HG03108 (cell line): ENCODE measurements around the gene PSMA4.
"Not testable (repeated sequence)": the region's sequence is repeated elsewhere in the genome, so short reads cannot be mapped to it uniquely, and the experiment has no call there.

Source experiments
- ATAC-seq: cut with Tn5 transposase; IDR thresholded peaks from one replicate; pipeline ENCODE4 v1.9.1; 2021; ENCODE audit warnings: moderate library complexity; ENCODE audit not compliant: unreplicated experiment

PSMA4 gene

DNA sequence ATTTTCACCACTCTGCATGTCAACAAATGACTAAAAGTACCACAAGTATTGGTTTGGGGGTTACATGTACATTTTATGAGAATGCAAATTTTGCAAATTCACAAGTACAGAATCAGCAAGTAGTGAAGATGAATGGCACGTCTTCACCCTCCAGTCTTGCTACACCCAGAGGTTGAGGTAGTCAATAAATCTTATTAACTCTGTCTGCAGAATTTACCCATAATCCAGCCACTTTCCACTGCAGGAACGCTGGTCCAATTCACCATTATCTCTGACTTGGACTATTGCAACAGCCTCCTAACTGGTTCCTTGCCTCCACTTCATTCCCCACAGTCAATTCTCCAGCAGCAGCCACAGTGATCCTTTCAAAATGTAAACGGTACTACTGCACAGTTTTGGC, 10.6 kb downstream of the PSMA4 start:
- ATAC-seq, result no peak

DNA sequence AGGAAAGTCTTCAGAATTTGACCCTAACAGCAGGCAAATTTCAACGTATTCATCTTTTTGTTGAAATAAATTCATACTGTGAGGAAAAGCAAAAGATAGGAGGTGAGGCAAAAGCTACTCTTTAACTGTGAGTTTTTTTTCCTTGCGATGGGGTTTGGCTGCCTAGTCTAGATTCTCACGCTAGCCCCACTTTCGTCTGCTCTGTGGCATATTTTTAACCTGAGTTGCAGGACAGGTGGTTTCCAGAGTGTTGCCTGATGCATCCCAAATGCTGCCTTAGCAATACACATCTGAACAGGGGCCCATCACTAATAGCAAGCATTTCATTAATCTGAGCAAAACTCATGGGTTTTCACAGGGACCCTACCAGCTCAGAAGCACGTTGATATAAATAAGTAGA, 11.7 kb downstream of the PSMA4 start:
- no peak for ATAC-seq

DNA sequence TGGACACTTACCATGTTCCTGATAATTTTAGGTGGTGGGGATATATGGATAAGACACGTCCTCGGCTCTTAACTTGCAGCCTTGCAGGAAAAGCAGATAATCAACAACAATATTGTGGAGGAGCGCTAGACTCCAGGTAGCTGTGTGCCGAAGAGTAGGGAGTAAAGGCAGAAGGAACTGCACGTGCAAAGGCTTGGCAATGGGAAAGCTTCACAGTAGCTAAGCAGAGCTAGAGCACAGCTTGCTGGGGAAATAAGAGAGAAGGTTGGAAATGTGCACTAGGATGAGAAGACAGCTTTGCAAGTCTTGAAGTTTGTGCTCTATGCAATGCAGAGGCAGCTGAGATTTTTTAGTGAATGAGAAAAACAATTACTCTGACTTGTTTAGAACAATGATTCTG, 12.4 kb downstream of the PSMA4 start:
- ATAC-seq, result no peak

DNA sequence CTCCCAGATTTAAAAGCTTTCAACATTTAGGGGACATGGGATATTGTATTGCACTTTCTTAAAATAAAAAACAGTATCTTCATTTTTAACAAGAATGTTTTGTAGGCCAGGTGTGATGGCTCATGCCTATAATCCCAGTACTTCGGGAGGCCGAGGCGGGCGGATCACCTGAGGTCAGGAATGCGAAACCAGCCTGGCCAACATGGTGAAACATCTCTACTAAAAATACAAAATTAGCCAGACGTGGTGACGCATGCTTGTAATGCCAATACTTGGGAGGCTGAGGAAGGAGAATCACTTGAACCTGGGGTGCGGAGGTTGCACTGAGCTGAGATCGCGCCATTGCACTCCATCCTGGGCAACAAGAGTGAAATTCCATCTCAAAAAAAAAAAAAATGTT, 20.0 kb downstream of the PSMA4 start:
- ATAC-seq, result not testable (repeated sequence)

DNA sequence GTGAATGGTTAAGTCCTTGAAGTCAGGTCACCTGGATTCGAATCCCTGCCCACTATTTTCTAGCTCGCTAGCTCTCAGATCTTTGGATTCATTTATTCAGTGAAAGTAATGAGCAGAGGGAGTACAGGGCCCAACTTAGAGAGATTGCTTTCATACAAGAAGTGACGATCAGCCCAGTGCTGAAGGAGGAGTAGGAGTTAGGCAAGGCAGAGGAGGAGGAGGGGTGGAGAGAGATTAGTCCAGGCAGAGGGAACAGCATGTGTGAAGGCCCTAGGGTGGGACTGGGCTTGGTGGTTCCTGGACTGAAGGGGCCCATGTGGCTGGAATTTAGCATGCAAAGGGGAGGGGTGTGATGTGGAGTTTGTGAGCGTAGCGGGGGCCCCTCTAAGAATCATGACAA, 21.2 kb downstream of the PSMA4 start:
- no peak for ATAC-seq

DNA sequence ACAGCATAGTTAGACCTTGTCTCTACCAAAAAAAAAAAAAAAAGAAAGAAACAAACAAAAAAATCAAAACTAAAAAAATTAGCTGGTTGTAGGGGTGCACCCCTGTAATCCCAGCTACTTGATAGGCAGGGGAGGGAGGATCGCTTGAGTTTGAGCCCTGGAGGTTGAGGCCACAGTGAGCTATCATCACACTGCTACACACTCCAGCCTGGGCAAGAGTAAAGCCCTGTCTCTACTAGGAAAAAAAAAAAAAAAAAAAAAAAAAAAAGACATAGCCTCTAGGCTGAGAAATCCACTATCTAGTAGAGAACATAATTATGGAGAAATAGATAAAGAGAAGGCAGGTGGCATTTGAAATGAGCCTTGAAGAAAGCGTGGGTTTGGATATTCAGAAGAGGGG, 22.8 kb downstream of the PSMA4 start:
- no peak for ATAC-seq

DNA sequence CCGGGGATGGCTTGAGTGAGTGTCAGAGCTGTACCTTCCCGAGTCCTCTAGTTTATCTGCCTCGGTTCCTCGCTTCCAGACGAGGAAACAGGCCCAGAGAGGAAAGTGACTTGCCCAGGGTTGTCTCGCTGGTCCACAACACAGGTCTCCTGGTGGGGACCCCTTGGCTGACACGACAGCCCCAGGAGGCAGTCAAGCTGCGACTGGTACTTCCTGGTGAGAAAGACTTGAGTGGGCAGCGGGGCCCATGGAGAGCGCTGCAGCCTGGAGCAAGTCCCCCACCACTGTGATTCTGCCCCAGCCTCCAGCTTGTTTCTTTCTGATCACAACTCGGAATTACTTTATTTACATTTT, 24.5 kb downstream of the PSMA4 start:
- no peak for ATAC-seq

DNA sequence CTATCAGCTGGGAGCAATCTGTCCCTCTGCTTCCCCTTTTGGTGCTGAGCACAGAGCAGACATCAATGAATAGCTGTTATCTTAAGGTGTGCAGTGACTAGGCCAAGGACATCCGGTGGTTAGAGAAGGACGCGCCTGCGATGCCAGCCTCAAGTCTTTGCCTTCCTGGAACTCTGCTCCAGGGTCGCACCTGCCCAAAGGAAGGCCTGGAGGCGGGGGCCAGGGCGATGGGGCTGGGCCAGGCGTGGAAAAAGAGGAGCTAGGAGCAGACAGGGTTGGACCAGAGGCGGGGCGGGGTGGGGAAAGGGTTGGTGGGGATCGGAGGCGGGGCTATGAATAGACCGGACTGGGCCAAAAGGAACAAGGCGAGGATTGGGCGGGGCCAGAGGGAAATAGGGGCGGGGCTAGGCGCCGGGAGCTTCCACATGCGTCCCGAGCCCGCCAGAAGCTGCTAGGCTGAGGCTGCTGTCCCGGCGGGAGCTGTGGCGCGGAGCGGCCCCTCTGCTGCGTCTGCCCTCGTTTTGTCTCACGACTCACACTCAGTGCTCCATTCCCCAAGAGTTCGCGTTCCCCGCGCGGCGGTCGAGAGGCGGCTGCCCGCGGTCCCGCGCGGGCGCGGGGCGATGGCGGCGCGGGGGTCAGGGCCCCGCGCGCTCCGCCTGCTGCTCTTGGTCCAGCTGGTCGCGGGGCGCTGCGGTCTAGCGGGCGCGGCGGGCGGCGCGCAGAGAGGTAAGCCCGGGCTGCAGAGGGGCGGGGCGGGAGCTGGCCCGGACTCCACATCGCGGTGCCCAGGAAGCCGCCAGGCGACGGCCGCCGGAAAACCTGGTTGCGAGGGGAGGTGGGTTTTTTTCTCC, 25.1 kb downstream of the PSMA4 start, which contains the start of gene CHRNA5:
Gene CHRNA5, plus strand, starts transcription at position 424 of the 854 bp plus-strand sequence. Its CDS starts 200 bp downstream, at position 624.
- peak; percentile 77 for ATAC-seq

DNA sequence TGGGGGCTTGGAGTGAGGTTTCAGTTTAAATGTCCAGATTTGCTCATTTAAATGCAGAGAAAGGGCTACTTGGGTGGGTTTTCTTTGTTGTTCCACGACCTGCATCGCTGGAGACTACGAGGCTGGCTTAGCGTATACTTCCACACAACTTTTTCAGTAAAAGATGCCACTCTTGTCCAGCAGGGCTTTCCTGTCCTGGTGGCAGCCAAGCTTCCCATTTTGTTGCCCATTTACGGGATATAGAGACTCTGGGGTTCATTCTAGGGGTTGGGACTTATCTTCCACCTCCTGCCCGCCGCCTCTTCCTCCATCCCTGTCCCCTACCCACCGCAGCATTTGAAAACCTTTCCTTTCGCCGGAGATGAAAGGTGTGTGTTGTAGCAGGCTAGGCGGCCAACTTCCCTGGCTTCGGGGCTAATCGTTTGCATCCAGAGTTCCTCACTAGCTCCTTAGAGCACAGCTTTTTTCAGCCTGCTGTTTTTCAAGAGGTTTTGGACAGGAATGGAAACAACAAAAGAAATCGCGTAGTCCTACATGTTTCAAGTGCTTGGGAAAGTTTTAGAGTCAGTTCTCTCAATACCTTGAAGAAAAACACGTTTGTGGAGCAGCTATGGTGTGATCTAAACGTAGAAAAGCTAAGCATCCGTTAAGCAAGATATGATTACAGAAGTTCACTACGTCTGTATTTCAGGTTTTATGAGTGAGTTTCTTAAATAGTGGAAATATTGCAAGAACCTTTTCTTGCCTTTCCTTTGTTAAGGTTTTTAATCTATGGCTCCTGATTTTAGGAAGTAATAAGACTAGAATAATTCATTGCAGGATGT, 25.9 kb downstream of the PSMA4 start:
- ATAC-seq, result peak; percentile 18

DNA sequence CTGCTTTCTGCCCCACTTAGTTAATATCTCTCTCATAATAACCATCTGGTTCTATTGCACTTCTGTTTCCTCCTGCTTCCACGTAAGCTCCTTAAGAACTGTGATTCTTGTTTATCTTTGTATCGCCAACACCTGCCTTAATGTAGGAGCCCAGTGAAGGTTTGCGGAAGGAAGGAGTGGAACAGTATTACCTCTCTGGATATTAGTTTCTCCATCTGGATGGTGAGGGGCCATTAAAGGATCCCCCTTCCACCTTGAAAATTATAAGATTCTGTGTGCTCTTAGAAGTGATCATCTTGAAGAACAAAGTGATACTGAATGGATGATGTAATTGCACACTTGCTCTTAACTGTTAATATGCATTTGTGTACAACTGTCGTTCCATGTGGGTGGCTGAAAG, 27.3 kb downstream of the PSMA4 start:
- ATAC-seq, result no peak

DNA sequence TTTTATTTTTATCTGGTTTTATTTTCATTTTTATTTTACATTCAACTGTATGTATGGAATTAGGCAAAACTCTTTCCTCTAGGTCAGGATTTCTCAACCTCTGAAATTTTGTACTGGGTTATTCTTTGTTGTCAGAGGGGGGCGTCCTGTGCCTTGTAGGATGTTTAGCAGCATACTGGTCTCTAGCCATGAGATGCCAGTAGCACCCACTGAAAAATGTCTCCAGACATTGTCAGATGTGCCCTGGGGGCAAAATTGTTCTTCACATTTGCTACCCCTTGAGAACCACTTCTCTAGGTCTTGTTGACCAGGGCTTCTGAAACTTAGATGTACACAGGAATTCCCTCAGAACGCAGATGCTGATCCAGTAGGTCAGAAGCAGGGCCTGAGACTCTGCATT, 30.5 kb downstream of the PSMA4 start:
- ATAC-seq, result no peak

DNA sequence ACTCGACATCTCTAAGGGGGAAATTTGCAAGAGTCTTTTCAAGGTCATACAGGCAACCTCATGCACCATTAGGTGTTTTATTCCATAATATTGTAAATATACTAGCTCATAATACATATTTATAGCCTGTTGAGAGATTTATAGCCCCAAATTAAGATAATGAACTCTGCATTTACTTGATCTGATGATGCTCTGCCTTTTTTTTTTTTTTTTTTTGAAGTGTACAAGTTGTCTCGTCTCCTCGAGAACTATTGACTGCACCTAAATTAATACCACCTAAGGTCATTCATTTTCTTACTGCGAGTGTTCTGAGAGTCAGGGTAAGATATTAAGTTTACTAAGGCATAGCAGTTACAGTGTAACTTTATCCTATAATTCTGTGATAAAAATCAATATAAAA, 31.1 kb downstream of the PSMA4 start:
- no peak for ATAC-seq

DNA sequence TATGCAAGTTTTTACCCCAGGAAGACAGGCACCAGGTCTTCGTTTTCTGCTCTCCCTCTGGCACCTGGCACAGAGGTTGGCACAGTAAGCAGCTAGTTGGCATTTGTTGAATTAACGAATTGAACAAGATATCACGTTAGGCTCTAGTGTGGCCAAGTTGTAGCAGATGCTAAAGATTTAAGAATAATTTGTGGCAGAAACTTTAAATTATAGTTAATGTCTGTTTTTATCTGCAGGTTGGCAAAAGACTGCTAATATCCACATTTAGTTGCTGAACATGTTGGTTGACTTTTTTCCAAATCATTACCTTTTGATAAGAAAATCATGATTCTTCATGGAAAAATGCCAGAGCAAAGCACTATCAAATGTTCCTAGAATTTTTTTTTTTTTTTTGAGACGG, 33.2 kb downstream of the PSMA4 start:
- no peak for ATAC-seq

DNA sequence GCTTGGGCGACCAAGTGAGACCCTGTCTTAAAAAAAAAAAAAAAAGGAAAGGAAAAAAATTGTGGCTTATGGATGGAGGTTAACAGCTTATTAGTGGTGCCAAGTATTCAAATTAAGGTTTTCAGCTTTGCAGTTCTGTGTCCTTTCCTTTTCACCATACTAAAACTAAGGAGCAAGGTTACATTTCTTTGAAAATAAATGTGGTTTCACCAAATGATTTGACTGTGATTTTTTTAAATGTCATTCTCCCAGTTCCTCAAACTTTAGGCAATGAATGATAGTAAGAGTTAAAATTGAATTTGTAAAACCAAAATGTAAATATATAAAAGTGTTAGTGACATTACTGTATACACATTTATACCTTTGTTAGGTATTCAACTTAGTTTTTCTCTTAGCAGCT, 34.7 kb downstream of the PSMA4 start:
- no peak for ATAC-seq

DNA sequence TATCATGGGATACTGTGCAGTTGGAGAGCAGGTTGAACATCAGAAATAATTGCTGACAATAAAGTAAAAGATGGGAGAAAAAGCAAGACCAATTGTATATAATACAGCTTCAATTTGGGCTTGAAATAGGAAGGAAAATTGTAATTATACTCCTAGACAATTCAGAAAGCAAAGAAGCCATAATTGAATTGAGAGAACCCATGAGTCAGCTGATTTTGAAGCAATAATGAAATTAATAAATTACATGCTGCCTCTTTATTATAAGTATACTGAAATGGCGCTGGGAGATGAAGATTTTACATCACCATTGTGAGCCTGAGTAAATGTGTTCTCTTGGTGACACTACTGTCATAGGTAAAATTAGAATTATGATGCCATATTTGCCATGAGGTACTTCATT, 57.3 kb downstream of the PSMA4 start:
- no peak for ATAC-seq

DNA sequence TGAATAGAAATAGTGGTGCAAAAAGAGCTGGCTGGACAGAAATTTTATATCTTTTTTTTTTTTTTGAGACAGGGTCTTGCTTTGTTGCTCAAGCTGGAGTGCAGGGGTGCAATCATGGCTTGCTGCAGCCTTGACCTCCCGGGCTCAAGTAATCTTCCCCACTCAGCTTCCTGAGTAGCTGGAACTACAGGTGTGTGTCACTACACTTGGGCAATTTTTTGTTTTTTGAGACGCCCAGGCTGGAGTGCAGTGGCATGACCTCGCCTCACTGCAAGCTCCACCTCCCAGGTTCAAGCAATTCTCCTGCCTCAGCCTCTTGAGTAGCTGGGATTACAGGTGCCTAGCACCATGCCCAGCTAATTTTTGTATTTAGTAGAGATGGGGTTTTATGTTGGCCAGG, 58.1 kb downstream of the PSMA4 start:
- ATAC-seq, result no peak

DNA sequence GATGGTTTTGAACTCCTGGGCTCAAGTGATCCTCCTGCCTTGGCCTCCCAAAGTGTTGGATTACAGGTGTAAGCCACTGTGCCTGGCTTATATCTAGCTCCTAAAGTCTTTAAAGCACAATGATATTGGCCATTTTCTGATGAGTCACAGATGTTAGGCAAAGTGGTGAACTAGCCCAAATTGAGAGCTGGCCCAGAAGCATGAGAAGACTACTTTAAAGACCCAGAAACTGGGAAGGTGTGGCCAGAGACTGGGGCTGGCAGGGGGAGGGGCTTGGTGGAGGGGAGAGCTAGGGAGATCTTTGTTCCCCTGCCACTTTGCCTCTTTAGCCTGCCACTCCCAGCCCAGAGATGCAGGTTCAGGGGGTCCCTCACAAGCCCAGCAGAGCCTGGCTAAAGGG, 58.9 kb downstream of the PSMA4 start:
- no peak for ATAC-seq
